Ovary (tissue), 9 donors: ENCODE data around the gene C19orf67. TPM values are rescaled to one million over a fixed set of nuclear protein-coding genes. Genes with fewer than 3 reads are reported as not detected.

ENCODE experiments used
- DNase-seq, 5 donors: peaks; one replicate each; pipeline ENCODE4 v3.0.0-alpha.2; 2019 to 2020
- H3K27ac ChIP-seq, 2 donors: fragments of 200-600 bp; one replicate each; pipeline versions ENCODE4 v1.5.1 to v1.8.0; 2019 to 2022
- H3K27me3 ChIP-seq: fragments of 200-600 bp; one replicate; pipeline ENCODE4 v1.8.0; 2022
- H3K36me3 ChIP-seq: fragments of 200-600 bp; sonication (generic); one replicate; pipeline ENCODE4 v1.5.1; 2019
- H3K4me1 ChIP-seq: one replicate; pipeline ENCODE4 v1.8.1; 2013; ENCODE audit warnings: mild to moderate bottlenecking, moderate library complexity; ENCODE audit not compliant: insufficient read depth
- H3K4me3 ChIP-seq: fragments of 200-600 bp; sonication (generic); one replicate; pipeline ENCODE4 v1.5.1; 2017
- H3K9me3 ChIP-seq, 2 donors: fragments of 200-600 bp in 1 of 2; sonication (generic) in 1 of 2; one replicate each; pipeline versions ENCODE4 v1.5.1 to v1.8.1; 2013 to 2019; ENCODE audit warnings: mild to moderate bottlenecking in 1 of 2, moderate library complexity in 1 of 2
- CTCF ChIP-seq, 3 donors: fragments of 450-650 bp in 2 of 3; fragments of 200-600 bp in 1 of 3; IDR thresholded peaks; one replicate each; pipeline versions ENCODE4 v1.5.1 to v1.8.0; 2016 to 2022; ENCODE audit warnings: antibody characterized with exemption in 3 of 3, mild to moderate bottlenecking in 1 of 3
- EP300 ChIP-seq: sonication (generic); formaldehyde crosslinking; IDR thresholded peaks from one replicate; pipeline ENCODE4 v1.6.1; 2017; ENCODE audit warnings: antibody characterized with exemption
- POLR2A ChIP-seq: fragments of 450-650 bp; IDR thresholded peaks from one replicate; pipeline ENCODE4 v1.6.1; 2017; ENCODE audit warnings: antibody characterized with exemption, mild to moderate bottlenecking, moderate library complexity
- WGBS, 3 donors: extraction: QIAGEN DNeasy Blood & Tissue Kit in 1 of 3; methylation state at CpG; one replicate each; pipeline versions ENCODE4 v1.1.5 to v1.1.7; 2013 to 2017; 5-methylcytosine and 5-hydroxymethylcytosine counted together
- intact Hi-C, 4 donors: fragments of 100-400 bp; cut with DNase I; formaldehyde crosslinking; loops; one replicate each; pipeline versions ENCODE4 v1.11.0 to v1.15.1; 2022 to 2023
- polyA plus RNA-seq, 2 donors: library from polyadenylated mRNA; stranded (reverse); fragments of 200-250 nt in 1 of 2; fragments of 350-450 nt in 1 of 2; fragmentation: Illumina TruSeq in 1 of 2; extraction: RNeasy Lipid Tissue Mini Kit (QIAGEN cat#74804) in 1 of 2; gene quantifications; one replicate each; pipeline ENCODE4 v1.2.3, GENCODE V29; 2013 to 2014
- total RNA-seq, 7 donors: library from RNA; depleted of rRNA in 2 of 7; stranded (reverse); fragments of >200 nt in 2 of 7; fragmentation: NEBNext Ultra II Directional in 3 of 7; extraction: Animal tissue kit (Norgen Biotek cat#: 25700) in 3 of 7; gene quantifications; one replicate each; pipeline versions ENCODE4 v1.1.0 to v1.2.4, GENCODE V29; 2016 to 2023
- donor health status: DM: no; HTN: no; CAD: no; lungs with moderate emphysema.
- donor health status: DM: no; HTN: no; CAD: no.
- donor health status: Bipolar disorder and iron deficiency.
- donor health status: DM: yes; HTN: yes; CAD: no.
- donor health status: DM: no; HTN: no; CAD: no.
- donor health status: DM: yes; HTN: yes; CAD: no.

C19orf67 gene
- total and polyA plus RNA-seq, 9 donors, result 0.08 TPM; not detected in 8

GRCh38 chr19:14102102-14102696 is 16.6 kb upstream of the C19orf67 start:
- H3K4me3 ChIP-seq, result no peak overlapping the region
- no peaks in the 10 kb centered on the region for H3K4me1 ChIP-seq
- intact Hi-C loops, result no loop called here
- H3K27me3 ChIP-seq, result no peaks in the 10 kb centered on the region
- no peak overlapping the region for H3K27ac ChIP-seq
- no peak for DNase-seq
- 56 to 60% (median 60%) methylated on average over 11 of the region's 11 CpGs for WGBS, 3 donors
- H3K36me3 ChIP-seq, result no peaks in the 10 kb centered on the region
- TF ChIP-seq CTCF (IDR thresholded peaks at IDR 0.05) (no peak), POLR2A (no peak), EP300 (no peak)
- no peaks in the 10 kb centered on the region for H3K9me3 ChIP-seq

DNA sequence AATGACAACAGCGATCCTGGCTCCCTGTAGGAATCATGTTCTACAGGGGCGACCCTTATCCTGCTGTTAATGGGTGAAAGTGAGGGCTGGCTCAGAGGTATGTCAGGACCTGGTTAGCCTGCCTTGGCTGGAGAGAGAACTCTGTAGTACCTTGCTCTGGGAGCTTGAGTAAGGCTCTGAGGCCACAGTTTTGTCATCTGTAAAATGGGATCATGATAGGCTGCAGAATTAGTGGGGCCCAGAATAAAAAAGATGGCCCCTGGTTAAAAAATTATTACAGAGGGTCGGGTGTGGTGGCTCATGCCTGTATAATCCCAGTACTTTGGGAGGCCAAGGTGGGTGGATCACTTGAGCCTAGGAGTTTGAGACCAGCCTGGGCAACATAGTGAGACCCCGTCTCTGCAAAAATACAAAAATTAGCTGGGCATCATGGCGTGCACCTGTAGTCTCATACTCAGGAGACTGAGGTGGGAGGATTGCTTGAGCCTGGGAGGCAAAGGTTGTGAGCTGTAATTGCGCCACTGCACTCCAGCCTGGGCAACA is 15.5 kb upstream of the C19orf67 start:
- Histone ChIP-seq H3K27me3 (no peaks in the 10 kb centered on the region), H3K4me1 (no peaks in the 10 kb centered on the region), H3K36me3 (no peaks in the 10 kb centered on the region), H3K27ac (no peak overlapping the region), H3K4me3 (no peak overlapping the region), H3K9me3 (no peaks in the 10 kb centered on the region)
- TF ChIP-seq CTCF (IDR thresholded peaks at IDR 0.05) (no peak), POLR2A (no peak), EP300 (no peak)
- intact Hi-C loops, result no loop called here
- 94% methylated on average over 6 of the region's 6 CpGs for WGBS, 3 donors
- no peak for DNase-seq

DNA sequence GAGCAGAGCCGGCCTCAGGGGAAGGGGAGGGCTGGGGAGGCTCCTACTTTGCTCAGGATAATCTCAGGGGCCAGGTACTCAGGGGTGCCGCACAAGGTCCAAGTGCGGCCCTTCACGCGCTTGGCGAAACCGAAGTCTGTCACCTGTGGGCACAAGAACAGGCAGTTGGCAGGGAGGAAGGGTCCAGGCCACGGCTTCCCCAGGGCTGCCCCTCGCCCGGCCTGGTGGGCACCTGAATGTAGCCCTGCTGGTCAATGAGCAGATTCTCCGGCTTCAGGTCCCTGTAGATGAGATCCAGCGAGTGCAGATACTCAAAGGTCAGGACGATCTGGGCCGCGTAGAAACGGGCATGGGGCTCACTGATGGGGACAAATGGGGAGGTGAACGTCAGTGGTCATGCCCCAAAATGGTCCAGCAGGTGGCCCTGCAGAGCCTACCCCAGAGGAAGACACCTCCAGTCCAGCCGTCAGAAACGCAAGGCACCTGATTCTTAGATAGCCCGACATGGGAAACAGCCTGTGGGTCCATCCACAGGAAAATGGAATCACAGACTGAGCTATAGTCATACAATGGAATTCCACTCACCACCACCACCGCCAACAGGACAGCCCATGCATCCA is 12.1 kb upstream of the C19orf67 start:
- Histone ChIP-seq H3K27ac (no peak overlapping the region), H3K9me3 (no peaks in the 10 kb centered on the region), H3K27me3 (no peaks in the 10 kb centered on the region), H3K4me1 (no peaks in the 10 kb centered on the region), H3K36me3 (no peaks in the 10 kb centered on the region), H3K4me3 (no peak overlapping the region)
- DNase-seq, result no peak
- intact Hi-C loops, result no loop called here
- TF ChIP-seq POLR2A, result no peak
- TF ChIP-seq CTCF (IDR thresholded peaks at IDR 0.05), result no peak
- TF ChIP-seq EP300, result no peak
- WGBS, 3 donors, result 71 to 77% (median 76%) methylated on average over 21 of the region's 21 CpGs

DNA sequence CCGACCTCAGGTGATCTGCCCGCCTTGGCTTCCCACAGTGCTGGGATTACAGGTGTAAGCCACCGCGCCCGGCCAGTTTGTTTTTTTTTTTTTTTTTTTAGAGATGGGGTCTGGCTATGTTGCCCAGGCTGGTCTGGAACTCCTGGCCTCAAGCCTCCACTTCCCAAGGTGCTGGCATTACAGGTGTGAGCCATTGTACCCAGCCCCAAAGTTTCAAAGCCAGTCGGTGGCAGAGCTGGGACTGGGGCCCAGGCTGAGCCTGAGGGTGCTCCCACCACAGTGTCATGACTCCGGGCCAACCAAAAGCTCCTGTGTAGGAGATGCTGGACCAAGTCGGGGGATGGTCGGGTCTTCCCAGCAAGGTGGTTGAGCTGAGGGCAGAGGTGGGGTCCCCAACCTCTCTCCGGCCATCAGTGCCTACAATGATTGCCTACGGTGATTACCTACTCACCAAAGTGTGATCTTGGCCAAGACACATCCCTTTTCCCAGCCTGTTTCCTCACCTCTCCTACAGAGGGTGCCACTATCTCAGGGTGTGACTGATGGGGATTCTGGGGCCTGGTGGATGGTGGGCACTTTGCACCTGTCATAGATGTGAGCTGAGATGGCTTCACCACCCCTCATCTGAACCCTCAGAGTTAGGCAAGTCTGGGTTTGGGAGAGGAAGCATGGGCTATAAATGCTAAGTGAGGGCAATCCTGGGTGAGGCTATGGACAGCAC is 10.8 kb upstream of the C19orf67 start:
- intact Hi-C loops, result no loop called here
- no peak for DNase-seq
- Histone ChIP-seq H3K27me3 (no peaks in the 10 kb centered on the region), H3K4me3 (no peak overlapping the region), H3K9me3 (no peaks in the 10 kb centered on the region), H3K4me1 (peaks cover 5% of the 10 kb centered on the region), H3K36me3 (no peaks in the 10 kb centered on the region), H3K27ac (no peak overlapping the region)
- no peak for TF ChIP-seq EP300
- TF ChIP-seq POLR2A, result no peak
- TF ChIP-seq CTCF (IDR thresholded peaks at IDR 0.05), result no peak
- WGBS, 3 donors, result 92 to 93% (median 92%) methylated on average over 11 of the region's 11 CpGs
